Spleen (tissue), 11 donors: ENCODE measurements around the gene SIRT2. TPM values are rescaled to one million over a fixed set of nuclear protein-coding genes. Genes with fewer than 3 reads are reported as not detected.

ENCODE experiments used
- DNase-seq: peaks from one replicate; pipeline ENCODE4 v3.0.0-alpha.2; 2020
- H3K27ac ChIP-seq, 8 donors: fragments of 200-600 bp; sonication (generic) in 7 of 8; 1 replicate in 4 of 8; 2 replicates in 4 of 8; pipeline versions ENCODE4 v1.5.0 to v1.8.0; 2016 to 2021; ENCODE audit warnings: inconsistent platforms in 4 of 8, mild to moderate bottlenecking in 4 of 8, moderate library complexity in 1 of 8
- H3K27me3 ChIP-seq, 7 donors: fragments of 200-600 bp; sonication (generic) in 6 of 7; replicated peaks in 1 of 7; 1 replicate in 4 of 7; 2 replicates in 3 of 7; pipeline versions ENCODE4 v1.5.0 to v1.8.0; 2016 to 2021; ENCODE audit warnings: inconsistent platforms in 3 of 7, mild to moderate bottlenecking in 1 of 7
- H3K36me3 ChIP-seq, 6 donors: fragments of 200-600 bp; sonication (generic) in 5 of 6; 1 replicate in 4 of 6; 2 replicates in 2 of 6; pipeline versions ENCODE4 v1.5.0 to v1.8.0; 2016 to 2021; ENCODE audit warnings: inconsistent platforms in 2 of 6
- H3K4me1 ChIP-seq, 6 donors: fragments of 200-600 bp; sonication (generic) in 5 of 6; 1 replicate in 3 of 6; 2 replicates in 3 of 6; pipeline versions ENCODE4 v1.5.0 to v1.8.0; 2016 to 2021; ENCODE audit warnings: inconsistent platforms in 3 of 6
- H3K4me3 ChIP-seq, 8 donors: fragments of 200-600 bp; sonication (generic) in 7 of 8; 1 replicate in 4 of 8; 2 replicates in 4 of 8; pipeline versions ENCODE4 v1.5.0 to v1.8.0; 2016 to 2021; ENCODE audit warnings: inconsistent platforms in 4 of 8, mild to moderate bottlenecking in 4 of 8, moderate library complexity in 2 of 8
- H3K9me3 ChIP-seq, 8 donors: fragments of 200-600 bp; sonication (generic) in 7 of 8; 1 replicate in 4 of 8; 2 replicates in 4 of 8; pipeline versions ENCODE4 v1.5.0 to v1.8.0; 2016 to 2021; ENCODE audit warnings: inconsistent platforms in 4 of 8
- CTCF ChIP-seq, 11 experiments: fragments of 200-600 bp in 7 of 11; fragments of 450-650 bp in 4 of 11; sonication (generic) in 4 of 11; IDR thresholded peaks in 8 of 11; conservative IDR thresholded peaks in 3 of 11; 1 replicate in 7 of 11; 2 replicates in 4 of 11; pipeline versions ENCODE4 v1.4.0 to v1.8.0; 2016 to 2021; ENCODE audit warnings: antibody characterized with exemption in 11 of 11, inconsistent platforms in 4 of 11, mild to moderate bottlenecking in 1 of 11
- POLR2A ChIP-seq, 3 donors: fragments of 450-650 bp; IDR thresholded peaks; one replicate each; pipeline ENCODE4 v1.5.1; 2017; ENCODE audit warnings: antibody characterized with exemption in 3 of 3, mild to moderate bottlenecking in 1 of 3
- POLR2AphosphoS5 ChIP-seq, 3 donors: sonication (generic); formaldehyde crosslinking; IDR thresholded peaks; one replicate each; pipeline ENCODE4 v1.5.1; 2017; ENCODE audit warnings: antibody characterized with exemption in 3 of 3
- WGBS, 5 donors: extraction: QIAGEN DNeasy Blood & Tissue Kit in 3 of 5; methylation state at CpG; one replicate each; pipeline versions ENCODE4 v1.1.5 to v1.1.7; 2013 to 2018; 5-methylcytosine and 5-hydroxymethylcytosine counted together
- intact Hi-C: fragments of 100-400 bp; cut with DNase I; formaldehyde crosslinking; loops from one replicate; pipeline ENCODE4 v1.15.0; 2023; ENCODE audit warnings: low total_unique reads
- polyA plus RNA-seq, 3 donors: library from polyadenylated mRNA; stranded (reverse); fragments of 200-250 nt; gene quantifications; one replicate each; pipeline ENCODE4 v1.2.1, GENCODE V29; 2013
- total RNA-seq, 7 donors: library from RNA; depleted of rRNA in 3 of 7; stranded (reverse); fragments of >200 nt in 3 of 7; fragmentation: NEBNext Ultra II Directional in 4 of 7; extraction: Animal tissue kit (Norgen Biotek cat#: 25700) in 4 of 7; gene quantifications; one replicate each; pipeline versions ENCODE4 v1.1.0 to v1.2.1, GENCODE V29; 2016 to 2021
- donor health status: healthy with polysubstance abuse.
- donor health status: DM: no; HTN: no; CAD: no; lungs with moderate emphysema.
- donor health status: DM: no; HTN: no; CAD: no.
- donor health status: Bipolar disorder and iron deficiency.
- donor health status: healthy.
- donor health status: DM: no; HTN: no; CAD: no.
- donor health status: DM: yes; HTN: yes; CAD: no.

SIRT2 gene
- total and polyA plus RNA-seq, 10 donors = 25.8 to 81.0 (median 50.2) TPM

- Histone ChIP-seq H3K4me3 (no peak overlapping the region), H3K9me3 (no peaks in the 10 kb centered on the region), H3K4me1 (peaks cover 13 to 44% (median 26%) of the 10 kb centered on the region in 6 donors), H3K27me3 (no peaks in the 10 kb centered on the region), H3K36me3 (peaks cover 0 to 78% (median 25%) of the 10 kb centered on the region in 6 donors), H3K27ac (peak overlapping the region in 6 of 8 donors; percentile 93 to 98 (median 94))
- WGBS, 5 donors = 93 to 98% (median 96%) methylated on average over 18 to 19 of the region's 19 CpGs
- peak; percentile 75 for DNase-seq
- intact Hi-C loops = no loop called here
- TF ChIP-seq CTCF (IDR thresholded peaks at IDR 0.05 in 8 of 11, conservative IDR thresholded peaks at IDR 0.05 in 3 of 11) (no peak), POLR2AphosphoS5 (IDR thresholded peaks at IDR 0.05) (no peak), POLR2A (IDR thresholded peaks at IDR 0.05) (no peak)
These were observed 19.1 kb downstream of the SIRT2 start for GRCh38 chr19:38880076-38880881.

- TF ChIP-seq POLR2AphosphoS5 (IDR thresholded peaks at IDR 0.05) (no peak), CTCF (IDR thresholded peaks at IDR 0.05 in 8 of 11, conservative IDR thresholded peaks at IDR 0.05 in 3 of 11) (no peak), POLR2A (IDR thresholded peaks at IDR 0.05) (no peak)
- H3K36me3 ChIP-seq = peaks cover 0 to 70% (median 25%) of the 10 kb centered on the region in 6 donors
- peaks cover 13 to 44% (median 26%) of the 10 kb centered on the region in 6 donors for H3K4me1 ChIP-seq
- no peaks in the 10 kb centered on the region for H3K27me3 ChIP-seq
- peak overlapping the region; percentile 92 to 98 (median 94) for H3K27ac ChIP-seq
- DNase-seq = peak; percentile 81
- H3K4me3 ChIP-seq = peak overlapping the region in 1 of 8 donors; percentile 65
- WGBS, 5 donors = 91 to 97% (median 93%) methylated on average over 11 of the region's 11 CpGs
- intact Hi-C loops = no loop called here
- H3K9me3 ChIP-seq = no peaks in the 10 kb centered on the region
These were observed 20.0 kb downstream of the SIRT2 start for GRCh38 chr19:38879400-38879751.

GRCh38 chr19:38878575-38879399, 20.6 kb downstream of the SIRT2 start:
- WGBS, 5 donors = 52 to 66% (median 64%) methylated on average over 14 to 16 of the region's 16 CpGs
- DNase-seq = peak; percentile 78
- H3K36me3 ChIP-seq = peaks cover 0 to 72% (median 22%) of the 10 kb centered on the region in 6 donors
- no peaks in the 10 kb centered on the region for H3K9me3 ChIP-seq
- H3K4me1 ChIP-seq = peaks cover 13 to 44% (median 26%) of the 10 kb centered on the region in 6 donors
- H3K4me3 ChIP-seq = peak overlapping the region in 5 of 8 donors; percentile 23 to 65 (median 30)
- no peaks in the 10 kb centered on the region for H3K27me3 ChIP-seq
- H3K27ac ChIP-seq = peak overlapping the region; percentile 92 to 98 (median 94)
- intact Hi-C loops = no loop called here
- TF ChIP-seq CTCF (IDR thresholded peaks at IDR 0.05 in 8 of 11, conservative IDR thresholded peaks at IDR 0.05 in 3 of 11) = no peak
- TF ChIP-seq POLR2A (IDR thresholded peaks at IDR 0.05) = no peak
- no peak for TF ChIP-seq POLR2AphosphoS5 (IDR thresholded peaks at IDR 0.05)
